GM21447 (cell line): ENCODE data around the gene CAPRIN1.

ENCODE experiments used
- ATAC-seq: cut with Tn5 transposase; IDR thresholded peaks from one replicate; pipeline ENCODE4 v1.9.1; 2021; ENCODE audit not compliant: unreplicated experiment

CAPRIN1 gene

DNA sequence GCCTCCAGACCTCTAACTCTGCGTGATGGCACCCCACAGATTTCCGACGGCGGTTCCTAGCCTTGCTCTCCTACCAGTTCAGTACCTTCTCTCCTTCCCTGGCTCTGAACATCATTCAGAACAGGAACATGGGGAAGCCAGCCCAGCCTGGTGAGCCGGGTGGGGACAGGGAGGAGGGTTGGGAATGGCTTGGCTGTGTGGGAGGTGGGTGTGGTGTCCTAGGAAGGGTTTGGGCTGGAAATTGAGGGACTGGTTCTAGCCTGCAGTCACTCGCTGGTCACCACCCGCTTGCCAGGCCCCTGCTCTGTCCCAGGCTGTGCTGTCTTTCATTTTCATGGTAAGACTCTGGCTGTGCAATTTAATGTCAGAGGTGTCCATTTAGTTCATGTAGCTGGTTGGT, 87.8 kb downstream of the CAPRIN1 start:
- ATAC-seq = no peak

DNA sequence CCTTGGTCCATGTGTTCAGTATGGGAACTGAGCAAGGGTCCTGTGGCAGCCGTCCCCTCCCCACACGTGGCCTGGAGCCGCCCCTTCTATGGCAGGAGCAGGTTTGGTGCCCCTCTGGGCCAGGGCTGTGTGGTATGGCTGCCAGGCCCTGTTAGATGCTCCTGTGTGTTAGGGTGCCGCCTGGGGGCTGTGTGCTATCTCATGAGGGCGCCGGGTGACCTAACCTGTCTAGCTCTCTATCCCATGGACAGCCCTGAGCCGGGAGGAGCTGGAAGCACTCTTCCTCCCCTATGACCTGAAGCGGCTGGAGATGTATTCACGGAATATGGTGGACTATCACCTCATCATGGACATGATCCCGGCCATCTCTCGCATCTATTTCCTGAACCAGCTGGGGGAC, 88.6 kb downstream of the CAPRIN1 start:
- no peak for ATAC-seq

DNA sequence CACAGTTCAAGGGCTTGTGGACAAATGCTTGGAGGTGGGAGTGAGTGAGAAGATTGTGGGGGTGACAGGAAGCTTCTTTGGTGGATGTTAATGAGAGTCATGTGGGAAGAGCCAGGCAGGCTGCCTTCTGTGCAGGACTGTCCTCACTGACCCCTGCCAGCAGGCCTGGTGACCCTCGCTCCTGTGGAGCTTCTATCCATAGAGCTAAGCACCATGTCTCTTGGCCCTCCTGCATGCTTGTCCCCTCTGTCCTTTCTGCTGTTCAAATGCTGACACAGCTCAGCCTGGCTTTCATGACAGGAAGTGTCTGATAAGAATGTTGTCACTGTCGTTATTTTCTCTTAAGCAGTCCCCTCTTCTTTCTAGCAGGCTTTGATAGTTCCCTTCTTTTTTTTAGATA, 91.5 kb downstream of the CAPRIN1 start:
- ATAC-seq = no peak

DNA sequence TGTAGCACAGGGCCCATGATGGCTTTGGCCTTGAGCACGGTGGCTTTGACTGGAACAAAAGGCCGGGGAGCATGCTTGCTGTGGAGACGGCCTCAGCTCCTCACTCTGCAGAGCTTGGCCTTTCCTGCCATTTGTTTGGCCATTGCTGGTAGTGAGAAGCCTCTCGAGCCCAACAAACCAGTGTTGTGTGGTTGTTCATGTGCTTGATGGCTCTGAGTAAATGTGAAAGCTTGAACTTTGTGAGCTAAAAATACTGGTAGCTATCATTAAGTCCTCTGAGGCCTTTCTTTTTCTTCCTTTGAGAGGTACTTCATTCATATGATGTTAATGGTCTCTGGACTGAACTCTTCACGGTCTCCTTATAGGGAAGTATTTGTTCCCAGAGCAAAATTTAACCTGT, 93.5 kb downstream of the CAPRIN1 start:
- ATAC-seq = peak; percentile 61

DNA sequence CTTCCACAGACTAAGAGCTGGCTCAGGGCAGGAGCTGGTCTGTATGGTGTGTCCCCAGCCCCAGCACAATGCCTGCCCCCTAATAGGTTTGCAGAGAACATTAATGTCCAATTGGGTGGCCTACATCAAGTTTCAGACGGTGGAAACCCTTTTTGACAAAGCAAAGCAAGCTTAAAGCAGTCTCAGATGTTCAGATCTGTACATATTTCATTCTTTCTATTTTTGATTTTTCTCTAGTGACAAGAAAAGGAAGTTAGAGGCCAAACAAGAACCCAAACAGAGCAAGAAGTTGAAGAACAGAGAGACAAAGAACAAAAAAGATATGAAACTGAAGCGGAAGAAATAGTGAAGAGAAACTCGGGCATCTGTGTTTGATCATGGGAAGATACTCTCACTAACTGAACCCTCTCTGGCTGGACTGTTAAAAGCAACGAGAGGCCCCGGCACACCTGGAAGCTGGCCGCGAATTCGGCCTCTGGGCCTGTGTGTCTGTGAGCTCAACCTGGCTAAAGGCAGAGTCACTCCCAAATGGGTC, 94.4 kb downstream of the CAPRIN1 start:
- ATAC-seq = peak; percentile 66

DNA sequence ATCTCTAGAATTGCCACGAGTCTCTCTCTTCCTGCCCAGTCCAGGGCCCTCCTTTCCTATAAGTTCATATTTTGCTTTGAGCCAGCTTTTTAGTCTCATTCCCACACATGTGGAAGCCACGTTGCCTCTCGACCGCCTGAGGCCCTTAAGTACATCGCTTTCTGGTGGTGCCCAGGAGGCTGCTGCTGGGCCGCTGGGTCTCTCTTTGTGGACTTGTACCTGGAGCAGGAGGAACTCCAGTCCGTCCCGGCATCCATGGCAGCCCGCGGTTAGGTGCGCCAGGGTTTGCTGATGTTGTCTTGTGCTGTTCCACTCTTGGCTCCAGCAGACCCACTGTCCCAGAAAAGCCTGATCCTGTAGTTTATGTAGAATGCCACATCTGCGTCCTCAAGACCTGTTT, 94.9 kb downstream of the CAPRIN1 start:
- ATAC-seq = no peak

DNA sequence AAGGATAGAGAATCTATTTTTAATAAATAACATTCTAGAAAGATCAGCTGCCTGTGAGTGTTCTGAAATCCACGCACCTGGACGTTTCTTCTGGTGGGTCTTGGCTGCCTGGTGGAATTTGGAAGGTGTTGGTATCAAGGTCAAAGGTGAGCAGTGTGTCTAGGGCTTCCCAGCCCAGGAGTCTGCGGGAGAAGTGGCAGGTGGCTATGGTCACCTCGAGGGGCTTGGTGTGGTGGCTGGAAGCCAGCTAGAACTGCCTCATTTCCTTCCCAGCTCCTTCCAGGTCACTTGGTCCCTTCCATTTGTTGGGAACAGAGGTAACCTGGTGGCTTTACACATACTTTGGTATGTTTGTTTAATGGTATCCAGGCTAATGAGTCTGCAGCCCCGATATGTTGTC, 95.3 kb downstream of the CAPRIN1 start:
- no peak for ATAC-seq

DNA sequence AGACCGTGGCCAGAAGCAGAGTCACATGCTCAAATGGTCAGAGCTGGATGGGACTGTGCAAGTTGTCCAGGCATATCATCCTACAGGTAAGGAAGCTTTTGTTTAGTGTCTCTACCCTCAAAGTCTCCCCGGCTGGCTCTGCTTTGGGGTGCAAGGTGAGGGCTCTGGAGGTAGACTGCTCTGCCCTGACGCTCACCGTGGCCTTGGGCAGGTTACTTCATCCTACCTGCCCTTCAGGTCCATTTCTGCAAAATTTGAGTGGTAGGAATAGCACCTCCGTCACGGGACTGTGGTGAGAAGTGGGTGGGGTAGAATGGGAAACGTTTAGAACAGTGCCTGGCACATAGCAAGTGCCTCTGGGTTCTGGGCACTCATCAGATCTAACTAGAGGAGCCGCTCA, 96.0 kb downstream of the CAPRIN1 start:
- no peak for ATAC-seq

DNA sequence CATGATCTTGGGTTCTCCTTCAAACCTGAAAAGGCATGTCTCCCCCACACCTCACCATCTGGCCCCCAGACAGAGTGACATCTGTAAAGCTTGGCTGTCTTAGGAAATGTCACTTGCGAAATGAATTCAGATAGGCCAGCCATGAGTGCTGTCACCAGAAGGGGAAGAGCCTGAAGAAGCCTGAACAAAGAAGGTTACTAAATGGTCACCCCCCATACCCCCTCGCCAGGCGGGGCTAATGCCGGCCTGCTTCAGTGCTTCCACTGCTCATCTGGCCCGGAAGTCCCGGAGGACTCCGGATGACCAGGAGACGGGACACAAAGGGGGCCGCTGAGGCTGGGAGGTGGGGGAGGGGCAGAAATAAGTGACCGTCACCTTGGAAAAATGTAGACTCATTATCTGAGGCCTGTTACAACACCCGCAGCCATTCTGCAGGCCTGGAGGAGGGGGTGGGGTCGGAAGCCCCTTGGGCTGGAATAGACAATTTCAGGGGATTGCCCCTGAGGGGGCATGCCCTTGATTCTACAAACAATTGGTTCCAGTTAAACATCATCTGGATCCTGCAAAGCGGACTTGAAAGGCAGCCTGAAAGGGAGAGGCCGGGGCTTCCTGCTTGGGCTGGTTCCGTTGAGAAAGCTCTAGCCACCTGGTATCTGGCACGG, 97.1 kb downstream of the CAPRIN1 start:
- ATAC-seq = no peak

DNA sequence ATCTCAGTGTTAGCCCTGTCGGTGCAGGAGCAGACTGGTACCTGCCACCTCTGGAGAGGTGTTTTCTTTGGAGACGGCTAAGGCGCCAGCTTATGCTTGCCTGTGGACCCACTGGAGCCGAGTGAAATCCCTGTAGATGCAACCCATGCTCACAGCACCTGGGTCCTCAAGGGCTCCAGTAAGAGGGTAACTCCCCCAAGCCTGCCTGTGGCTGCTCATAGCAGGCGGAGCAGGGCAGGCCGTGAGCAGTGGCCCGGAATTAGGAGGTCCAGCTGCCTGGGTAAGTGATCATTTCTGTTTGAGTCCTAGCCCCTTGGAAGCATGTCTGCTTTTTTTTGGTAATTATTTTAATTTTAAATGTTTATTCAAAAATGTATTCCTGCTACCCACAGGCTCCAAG, 97.7 kb downstream of the CAPRIN1 start:
- ATAC-seq = no peak

DNA sequence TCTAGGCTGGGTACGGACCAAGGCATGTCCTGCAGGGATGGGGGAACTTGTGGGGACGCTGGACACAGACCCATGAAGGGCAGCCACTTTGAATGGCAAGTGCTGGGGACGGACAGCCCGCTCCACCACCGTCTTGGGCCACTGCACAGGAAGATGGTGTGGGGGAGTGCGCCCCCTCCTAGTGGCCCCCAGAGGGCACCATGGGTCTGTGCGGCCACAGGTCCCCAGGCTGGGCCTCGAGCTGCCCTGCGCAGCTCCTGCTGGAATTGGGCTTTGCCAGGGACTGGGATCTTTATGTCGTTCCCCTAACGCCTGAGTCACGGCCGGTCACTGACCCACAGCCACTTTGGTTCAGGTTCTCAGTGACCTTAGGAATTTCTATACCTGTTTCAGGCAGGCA, 98.3 kb downstream of the CAPRIN1 start:
- ATAC-seq = no peak

DNA sequence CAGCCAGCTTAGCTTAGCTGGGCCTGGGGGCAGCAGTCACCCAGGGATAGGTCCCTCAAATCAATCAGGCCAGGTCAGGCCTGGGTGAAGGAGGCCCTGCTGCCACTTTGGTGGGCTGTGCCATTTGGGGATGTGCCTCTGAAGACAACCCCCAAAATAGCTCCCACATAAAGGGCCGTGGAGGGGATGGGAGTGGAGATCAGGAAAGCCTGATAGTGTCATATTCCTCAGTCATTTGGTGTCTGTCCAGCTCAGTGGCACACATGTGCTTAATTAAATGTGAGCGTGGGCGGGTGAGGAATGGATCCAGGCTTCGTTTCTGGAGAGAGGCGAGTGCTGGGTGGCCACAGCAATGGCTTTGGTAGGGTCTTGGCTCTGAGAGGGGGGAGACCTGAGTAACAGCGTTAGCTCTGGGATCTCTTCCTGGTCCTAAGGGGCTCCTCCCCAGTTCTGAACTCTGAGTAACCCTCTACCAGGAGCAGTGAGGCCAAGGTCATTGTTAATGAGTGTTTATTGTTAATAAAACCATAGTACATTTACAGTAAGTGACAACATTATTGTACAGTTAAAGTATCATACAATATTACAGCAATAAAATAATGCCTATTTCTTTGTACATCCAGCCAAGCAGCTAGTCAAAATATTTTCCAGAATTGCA, 99.1 kb downstream of the CAPRIN1 start:
- no peak for ATAC-seq
